ENCODE data around the gene PTPRG.

The PTPRG gene

GRCh38 chr3:61563313-61564271, 2.2 kb downstream of the PTPRG start:
- DNase-seq, result no peak

- no peak for DNase-seq
Observed at GRCh38 chr3:61564395-61565059, 3.2 kb downstream of the PTPRG start.

GRCh38 chr3:61565569-61565968, 4.2 kb downstream of the PTPRG start:
- DNase-seq, result no peak

- no peak for DNase-seq
Observed at GRCh38 chr3:61568127-61568526, 6.8 kb downstream of the PTPRG start.

GRCh38 chr3:61569856-61570580, 8.6 kb downstream of the PTPRG start:
- DNase-seq, result no peak

GRCh38 chr3:61570813-61571212, 9.4 kb downstream of the PTPRG start:
- no peak for DNase-seq

- no peak for DNase-seq
Observed at GRCh38 chr3:61571516-61572336, 10.4 kb downstream of the PTPRG start.

GRCh38 chr3:61572879-61573278, 11.5 kb downstream of the PTPRG start:
- DNase-seq, result no peak

- no peak for DNase-seq
Observed at GRCh38 chr3:61573441-61573840, 12.1 kb downstream of the PTPRG start.

- no peak for DNase-seq
Observed at GRCh38 chr3:61574854-61575253, 13.5 kb downstream of the PTPRG start.

- DNase-seq, result no peak
Observed at GRCh38 chr3:61575893-61576292, 14.5 kb downstream of the PTPRG start.

GRCh38 chr3:61577760-61578159, 16.4 kb downstream of the PTPRG start:
- no peak for DNase-seq

- DNase-seq, result no peak
Observed at GRCh38 chr3:61578667-61579367, 17.4 kb downstream of the PTPRG start.

GRCh38 chr3:61579685-61580084, 18.3 kb downstream of the PTPRG start:
- DNase-seq, result no peak

- no peak for DNase-seq
Observed at GRCh38 chr3:61580982-61581643, 19.7 kb downstream of the PTPRG start.

GRCh38 chr3:61582287-61582686, 20.9 kb downstream of the PTPRG start:
- DNase-seq, result no peak

GRCh38 chr3:61582846-61583245, 21.5 kb downstream of the PTPRG start:
- DNase-seq, result no peak

- no peak for DNase-seq
Observed at GRCh38 chr3:61583890-61584875, 22.8 kb downstream of the PTPRG start.

GRCh38 chr3:61589856-61590255, 28.5 kb downstream of the PTPRG start:
- no peak for DNase-seq

GRCh38 chr3:61591300-61591699, 29.9 kb downstream of the PTPRG start:
- no peak for DNase-seq
